BLaER1 (cell line): ENCODE data around the gene ZNF492.

Experiments
- H3K27ac ChIP-seq: shearing (Covaris generic); formaldehyde crosslinking; 2 replicates; pipeline ENCODE4 v1.8.1; 2022
- H3K27me3 ChIP-seq: shearing (Covaris generic); formaldehyde crosslinking; 2 replicates; pipeline ENCODE4 v1.8.1; 2022
- H3K36me3 ChIP-seq: shearing (Covaris generic); formaldehyde crosslinking; 2 replicates; pipeline ENCODE4 v1.8.1; 2022
- H3K4me1 ChIP-seq: shearing (Covaris generic); formaldehyde crosslinking; 2 replicates; pipeline ENCODE4 v1.8.1; 2022
- H3K4me2 ChIP-seq: shearing (Covaris generic); formaldehyde crosslinking; 2 replicates; pipeline ENCODE4 v1.8.1; 2022
- H3K4me3 ChIP-seq: shearing (Covaris generic); formaldehyde crosslinking; 2 replicates; pipeline ENCODE4 v1.8.1; 2022
- H3K9ac ChIP-seq: shearing (Covaris generic); formaldehyde crosslinking; 2 replicates; pipeline ENCODE4 v1.8.1; 2022
- H3K9me3 ChIP-seq: shearing (Covaris generic); formaldehyde crosslinking; 2 replicates; pipeline ENCODE4 v1.8.1; 2022
- H4K20me1 ChIP-seq: shearing (Covaris generic); formaldehyde crosslinking; 2 replicates; pipeline ENCODE4 v1.8.1; 2022
- Cebpa-rat ChIP-seq: shearing (Covaris generic); IDR thresholded peaks from 2 replicates; pipeline ENCODE4 v1.8.1; 2022

Gene ZNF492

DNA sequence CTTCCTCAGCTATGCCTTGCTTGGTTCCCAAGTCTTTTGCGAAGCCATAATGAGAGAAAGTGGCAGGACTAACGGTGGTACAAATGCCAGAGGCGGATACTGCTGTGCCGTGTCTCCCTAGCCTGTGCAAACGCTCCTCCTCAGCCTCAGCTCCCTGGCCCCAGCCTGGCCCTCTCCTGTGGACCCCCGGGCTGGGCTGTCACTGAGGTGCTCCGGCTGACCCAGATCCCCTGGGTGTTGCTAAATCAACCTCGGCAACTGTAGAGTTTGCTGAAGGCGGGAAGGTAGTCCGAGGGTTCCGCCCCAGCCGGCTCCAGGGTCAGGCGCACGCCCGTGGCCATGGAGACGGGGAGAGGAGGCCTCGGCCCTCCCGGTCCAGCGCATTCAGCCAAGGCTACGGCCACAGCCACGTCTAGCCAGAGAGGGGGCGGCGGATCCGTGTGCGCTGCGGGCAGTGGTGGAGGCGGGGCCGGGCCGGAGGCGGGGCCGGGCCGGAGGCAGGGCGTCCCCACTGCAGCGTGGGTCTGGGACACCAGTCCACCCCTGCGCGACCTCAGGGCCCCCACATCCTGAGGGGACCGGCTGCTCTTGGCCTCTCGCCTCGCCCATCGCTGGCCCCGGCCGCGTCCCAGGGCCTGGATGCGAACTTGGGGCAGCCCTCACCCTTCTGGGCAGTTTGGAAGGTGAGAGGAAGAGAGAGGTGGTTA lies 16.4 kb upstream of the ZNF492 start:
- TF ChIP-seq Cebpa-rat: no peak
- Histone ChIP-seq H3K4me3 (no peak overlapping the region), H3K9me3 (peaks cover 66% of the 10 kb centered on the region), H4K20me1 (no peaks in the 10 kb centered on the region), H3K4me2 (no peak overlapping the region), H3K36me3 (no peaks in the 10 kb centered on the region), H3K4me1 (no peaks in the 10 kb centered on the region), H3K27me3 (no peaks in the 10 kb centered on the region), H3K27ac (no peak overlapping the region), H3K9ac (no peak overlapping the region)

- Histone ChIP-seq H3K4me1 (no peaks in the 10 kb centered on the region), H3K36me3 (no peaks in the 10 kb centered on the region), H3K27ac (no peak overlapping the region), H3K4me3 (no peak overlapping the region), H4K20me1 (no peaks in the 10 kb centered on the region), H3K27me3 (no peaks in the 10 kb centered on the region), H3K4me2 (no peak overlapping the region), H3K9me3 (peaks cover 81% of the 10 kb centered on the region), H3K9ac (no peak overlapping the region)
- no peak for TF ChIP-seq Cebpa-rat
Observed at GRCh38 chr19:22619371-22619770, 14.8 kb upstream of the ZNF492 start.

- Histone ChIP-seq H3K4me2 (no peak overlapping the region), H3K4me1 (no peaks in the 10 kb centered on the region), H3K4me3 (no peak overlapping the region), H3K9ac (no peak overlapping the region), H3K9me3 (peaks cover 86% of the 10 kb centered on the region), H3K27ac (no peak overlapping the region), H3K36me3 (no peaks in the 10 kb centered on the region), H4K20me1 (no peaks in the 10 kb centered on the region), H3K27me3 (no peaks in the 10 kb centered on the region)
- TF ChIP-seq Cebpa-rat: no peak
Observed at GRCh38 chr19:22619932-22620331, 14.2 kb upstream of the ZNF492 start.

- Histone ChIP-seq H4K20me1 (no peaks in the 10 kb centered on the region), H3K27me3 (no peaks in the 10 kb centered on the region), H3K27ac (no peak overlapping the region), H3K4me2 (no peak overlapping the region), H3K9ac (no peak overlapping the region), H3K4me1 (no peaks in the 10 kb centered on the region), H3K4me3 (no peak overlapping the region), H3K9me3 (peaks cover 86% of the 10 kb centered on the region), H3K36me3 (no peaks in the 10 kb centered on the region)
- TF ChIP-seq Cebpa-rat: no peak
Observed at GRCh38 chr19:22620401-22620800, 13.7 kb upstream of the ZNF492 start.

- Histone ChIP-seq H3K27me3 (no peaks in the 10 kb centered on the region), H3K27ac (no peak overlapping the region), H3K9me3 (peaks cover 86% of the 10 kb centered on the region), H3K4me2 (no peak overlapping the region), H4K20me1 (no peaks in the 10 kb centered on the region), H3K9ac (no peak overlapping the region), H3K36me3 (no peaks in the 10 kb centered on the region), H3K4me1 (no peaks in the 10 kb centered on the region), H3K4me3 (no peak overlapping the region)
- TF ChIP-seq Cebpa-rat: no peak
Observed at GRCh38 chr19:22620912-22621311, 13.2 kb upstream of the ZNF492 start.

GRCh38 chr19:22622020-22622419 lies 12.1 kb upstream of the ZNF492 start:
- no peaks in the 10 kb centered on the region for H3K4me1 ChIP-seq
- H3K27me3 ChIP-seq: no peaks in the 10 kb centered on the region
- no peak for TF ChIP-seq Cebpa-rat
- H3K4me3 ChIP-seq: no peak overlapping the region
- no peaks in the 10 kb centered on the region for H4K20me1 ChIP-seq
- H3K36me3 ChIP-seq: no peaks in the 10 kb centered on the region
- no peak overlapping the region for H3K9ac ChIP-seq
- no peak overlapping the region for H3K27ac ChIP-seq
- no peak overlapping the region for H3K4me2 ChIP-seq
- peaks cover 80% of the 10 kb centered on the region for H3K9me3 ChIP-seq

DNA sequence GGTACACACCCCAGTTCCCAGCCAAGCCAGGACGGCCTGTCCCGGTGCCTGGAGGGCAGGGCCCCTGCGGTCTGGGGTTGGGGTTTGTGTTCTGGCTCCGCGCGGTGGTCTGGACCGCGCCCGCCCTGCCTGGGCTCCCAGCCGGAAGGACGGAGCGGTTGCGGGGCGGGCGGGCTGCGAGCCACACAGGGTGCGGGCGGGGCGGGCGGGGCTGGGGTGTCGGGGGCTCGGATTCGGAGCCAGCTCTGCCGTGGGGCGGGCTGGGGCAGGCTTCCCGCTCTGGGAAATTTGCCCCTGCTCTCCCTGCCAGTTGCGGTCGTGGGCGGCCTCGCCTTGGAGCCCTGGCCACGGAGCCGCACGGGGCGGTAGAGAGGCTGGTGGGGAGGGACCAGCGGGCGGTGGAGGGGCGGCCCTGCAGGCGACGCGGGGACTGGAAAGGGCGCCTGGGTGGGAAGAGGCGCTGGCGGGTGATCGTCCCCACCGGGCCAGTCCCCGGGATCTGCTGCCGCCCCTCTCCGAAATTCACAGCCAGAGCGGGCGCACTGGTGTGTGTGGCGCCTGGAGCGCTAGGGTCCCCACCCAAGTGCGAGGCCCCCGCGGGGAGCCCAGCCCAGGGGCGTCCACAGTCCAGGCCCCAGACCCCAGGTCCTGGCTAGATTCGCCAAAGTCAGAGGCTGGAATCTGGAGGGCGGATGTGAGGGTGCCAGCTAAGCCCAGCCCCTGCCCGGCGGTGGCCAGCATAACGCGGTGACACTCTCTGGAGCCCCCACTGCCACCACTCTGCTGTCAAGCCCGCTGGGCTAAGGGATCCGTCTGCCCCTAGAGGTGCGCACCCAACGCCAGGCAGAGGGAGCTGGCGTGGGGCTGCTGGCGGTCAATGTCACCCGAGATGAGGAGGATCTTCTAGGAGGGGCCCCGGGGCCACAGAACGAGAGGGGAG lies 11.0 kb upstream of the ZNF492 start:
- H3K4me1 ChIP-seq: no peaks in the 10 kb centered on the region
- TF ChIP-seq Cebpa-rat: no peak
- H4K20me1 ChIP-seq: no peaks in the 10 kb centered on the region
- no peak overlapping the region for H3K9ac ChIP-seq
- H3K27me3 ChIP-seq: no peaks in the 10 kb centered on the region
- no peaks in the 10 kb centered on the region for H3K36me3 ChIP-seq
- H3K4me2 ChIP-seq: no peak overlapping the region
- H3K4me3 ChIP-seq: no peak overlapping the region
- no peak overlapping the region for H3K27ac ChIP-seq
- peaks cover 79% of the 10 kb centered on the region for H3K9me3 ChIP-seq

GRCh38 chr19:22623841-22624221 lies 10.3 kb upstream of the ZNF492 start:
- Histone ChIP-seq H3K4me3 (no peak overlapping the region), H3K4me2 (no peak overlapping the region), H3K27me3 (no peaks in the 10 kb centered on the region), H3K27ac (no peak overlapping the region), H3K9me3 (peaks cover 76% of the 10 kb centered on the region), H3K36me3 (no peaks in the 10 kb centered on the region), H3K9ac (no peak overlapping the region), H4K20me1 (no peaks in the 10 kb centered on the region), H3K4me1 (no peaks in the 10 kb centered on the region)
- TF ChIP-seq Cebpa-rat: no peak

- no peak overlapping the region for H3K4me2 ChIP-seq
- no peaks in the 10 kb centered on the region for H3K27me3 ChIP-seq
- peaks cover 62% of the 10 kb centered on the region for H3K9me3 ChIP-seq
- H3K4me1 ChIP-seq: no peaks in the 10 kb centered on the region
- no peak overlapping the region for H3K4me3 ChIP-seq
- H3K36me3 ChIP-seq: no peaks in the 10 kb centered on the region
- TF ChIP-seq Cebpa-rat: no peak
- no peak overlapping the region for H3K9ac ChIP-seq
- no peak overlapping the region for H3K27ac ChIP-seq
- H4K20me1 ChIP-seq: no peaks in the 10 kb centered on the region
Observed at GRCh38 chr19:22625266-22626035, 8.7 kb upstream of the ZNF492 start.

- no peak for TF ChIP-seq Cebpa-rat
- Histone ChIP-seq H3K4me2 (no peak overlapping the region), H3K36me3 (no peaks in the 10 kb centered on the region), H3K9ac (no peak overlapping the region), H3K27ac (no peak overlapping the region), H3K4me3 (no peak overlapping the region), H3K9me3 (peaks cover 53% of the 10 kb centered on the region), H3K27me3 (no peaks in the 10 kb centered on the region), H3K4me1 (no peaks in the 10 kb centered on the region), H4K20me1 (no peaks in the 10 kb centered on the region)
Observed at GRCh38 chr19:22627526-22627925, 6.6 kb upstream of the ZNF492 start.
